LHCN-M2 (cell line): ENCODE results near the gene AP5Z1. TPM values are rescaled to one million over a fixed set of nuclear protein-coding genes. Genes with fewer than 3 reads are reported as not detected.

Experiments
- DNase-seq: peaks from one replicate; pipeline ENCODE4 v3.0.0-alpha.2; 2012; ENCODE audit warnings: low read depth
- total RNA-seq: library from RNA; depleted of rRNA; stranded (reverse); fragments of >200 nt; gene quantifications from 2 replicates; pipeline ENCODE4 v1.2.3, GENCODE V29; 2014

Gene AP5Z1
- total RNA-seq, 1 experiment from 2014 or later, result 45.6 TPM

- DNase-seq, result no peak
These were observed 30.0 kb upstream of the AP5Z1 start for GRCh38 chr7:4745265-4745919.

GRCh38 chr7:4745971-4746919, 29.2 kb upstream of the AP5Z1 start:
- DNase-seq, result peak; percentile 24

GRCh38 chr7:4747013-4747412, 28.4 kb upstream of the AP5Z1 start:
- DNase-seq, result no peak

- no peak for DNase-seq
These were observed 27.7 kb upstream of the AP5Z1 start for GRCh38 chr7:4747746-4748145.

- no peak for DNase-seq
These were observed 27.2 kb upstream of the AP5Z1 start for GRCh38 chr7:4748231-4748681.

GRCh38 chr7:4749363-4749762, 26.1 kb upstream of the AP5Z1 start:
- DNase-seq, result no peak

- DNase-seq, result no peak
These were observed 25.6 kb upstream of the AP5Z1 start for GRCh38 chr7:4749798-4750197.

- no peak for DNase-seq
These were observed 23.9 kb upstream of the AP5Z1 start for GRCh38 chr7:4751398-4751947.

- DNase-seq, result peak; percentile 34
These were observed 21.6 kb upstream of the AP5Z1 start for GRCh38 chr7:4753598-4754432.

- DNase-seq, result no peak
These were observed 20.9 kb upstream of the AP5Z1 start for GRCh38 chr7:4754433-4755010.

GRCh38 chr7:4755045-4755444, 20.4 kb upstream of the AP5Z1 start:
- no peak for DNase-seq

GRCh38 chr7:4758111-4758510, 17.3 kb upstream of the AP5Z1 start:
- DNase-seq, result no peak

- no peak for DNase-seq
These were observed 16.6 kb upstream of the AP5Z1 start for GRCh38 chr7:4758791-4759190.

- DNase-seq, result no peak
These were observed 16.2 kb upstream of the AP5Z1 start for GRCh38 chr7:4759211-4759610.

- no peak for DNase-seq
These were observed 14.5 kb upstream of the AP5Z1 start for GRCh38 chr7:4760952-4761351.

- DNase-seq, result no peak
These were observed 13.0 kb upstream of the AP5Z1 start for GRCh38 chr7:4762121-4763055.

GRCh38 chr7:4763091-4763793, 12.2 kb upstream of the AP5Z1 start:
- DNase-seq, result no peak

GRCh38 chr7:4763794-4764185, 11.6 kb upstream of the AP5Z1 start:
- no peak for DNase-seq

- no peak for DNase-seq
These were observed 10.9 kb upstream of the AP5Z1 start for GRCh38 chr7:4764402-4765007.
